GM18909 (cell line): ENCODE measurements around the gene C11orf98.

Source experiments
- ATAC-seq: cut with Tn5 transposase; IDR thresholded peaks from one replicate; pipeline ENCODE4 v1.9.1; 2021; ENCODE audit warnings: mild to moderate bottlenecking; ENCODE audit not compliant: unreplicated experiment, poor library complexity

The C11orf98 gene

DNA sequence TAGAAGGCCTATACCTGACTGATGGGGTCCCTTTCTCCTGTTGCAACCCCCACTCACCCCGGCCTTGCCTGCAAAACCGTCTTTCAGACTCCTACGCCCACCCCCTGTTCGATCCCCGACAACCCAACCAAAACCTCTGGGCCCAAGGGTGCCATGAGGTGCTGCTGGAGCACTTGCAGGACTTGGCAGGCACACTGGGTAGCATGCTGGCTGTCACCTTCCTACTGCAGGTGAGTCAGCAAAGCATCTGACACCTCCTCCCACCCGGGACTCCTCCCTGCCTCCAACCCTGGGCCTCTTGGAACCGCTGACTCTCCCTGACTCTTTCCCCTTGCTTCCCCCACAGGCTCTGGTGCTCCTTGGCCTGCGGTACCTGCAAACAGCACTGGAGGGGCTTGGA lies 50.7 kb downstream of the C11orf98 start:
- no peak for ATAC-seq

DNA sequence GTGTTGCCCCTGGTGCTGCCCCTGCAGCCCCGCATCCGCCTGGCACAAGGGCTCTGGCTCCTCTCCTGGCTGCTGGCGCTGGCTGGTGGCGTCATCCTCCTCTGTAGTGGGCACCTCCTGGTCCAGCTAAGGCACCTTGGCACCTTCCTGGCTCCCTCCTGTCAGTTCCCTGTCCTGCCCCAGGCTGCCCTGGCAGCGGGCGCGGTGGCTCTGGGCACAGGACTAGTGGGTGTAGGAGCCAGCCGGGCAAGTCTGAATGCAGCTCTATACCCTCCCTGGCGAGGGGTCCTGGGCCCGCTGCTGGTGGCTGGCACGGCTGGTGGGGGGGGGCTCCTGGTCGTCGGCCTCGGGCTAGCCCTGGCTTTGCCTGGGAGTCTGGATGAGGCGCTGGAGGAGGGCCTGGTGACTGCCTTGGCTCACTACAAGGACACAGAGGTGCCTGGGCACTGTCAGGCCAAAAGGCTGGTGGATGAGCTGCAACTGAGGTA lies 51.7 kb downstream of the C11orf98 start:
- no peak for ATAC-seq
